HEK293 (cell line): Measurements from ENCODE around the gene KCNQ1.

ENCODE experiments used
- CTCF ChIP-seq: fragments of 450-650 bp; formaldehyde crosslinking; IDR thresholded peaks from 2 replicates; pipeline ENCODE4 v1.5.1; 2016; ENCODE audit warnings: missing biosample characterization, missing genetic modification characterization
- KLF10 ChIP-seq: fragments of 450-650 bp; IDR thresholded peaks from 2 replicates; pipeline ENCODE4 v1.5.1; 2018; ENCODE audit warnings: missing biosample characterization, mild to moderate bottlenecking, missing genetic modification characterization
- ZBTB1 ChIP-seq: fragments of 450-650 bp; formaldehyde crosslinking; IDR thresholded peaks from 2 replicates; pipeline ENCODE4 v1.5.1; 2016; ENCODE audit warnings: missing biosample characterization, missing genetic modification characterization
- ZNF19 ChIP-seq: fragments of 450-650 bp; formaldehyde crosslinking; IDR thresholded peaks from 2 replicates; pipeline ENCODE4; 2016; ENCODE audit warnings: missing biosample characterization, missing genetic modification characterization, low read depth
- ZNF214 ChIP-seq: fragments of 450-650 bp; formaldehyde crosslinking; IDR thresholded peaks from 2 replicates; pipeline ENCODE4 v1.5.1; 2017; ENCODE audit warnings: missing biosample characterization, mild to moderate bottlenecking, missing genetic modification characterization, borderline replicate concordance
- ZNF324 ChIP-seq: fragments of 450-650 bp; formaldehyde crosslinking; IDR thresholded peaks from 2 replicates; pipeline ENCODE4 v1.5.1; 2016; ENCODE audit warnings: missing biosample characterization, missing genetic modification characterization
- ZNF423 ChIP-seq: fragments of 450-650 bp; formaldehyde crosslinking; IDR thresholded peaks from 2 replicates; pipeline ENCODE4 v1.5.1; 2016; ENCODE audit warnings: missing biosample characterization, missing genetic modification characterization

GRCh38 chr11:2529173-2529572, 84.4 kb downstream of the KCNQ1 start:
- TF ChIP-seq CTCF (tag by site-specific recombination) (no peak), ZNF423 (tag by site-specific recombination) (no peak), ZNF19 (tag by site-specific recombination) (no peak), ZBTB1 (no peak), KLF10 (tag by site-specific recombination) (no peak), ZNF324 (tag by site-specific recombination) (no peak), ZNF214 (no peak)
